ENCODE results near the gene SLC38A1.
A peak's percentile ranks its signal among the peaks of the same experiment; 100 is the strongest.

Gene SLC38A1

DNA sequence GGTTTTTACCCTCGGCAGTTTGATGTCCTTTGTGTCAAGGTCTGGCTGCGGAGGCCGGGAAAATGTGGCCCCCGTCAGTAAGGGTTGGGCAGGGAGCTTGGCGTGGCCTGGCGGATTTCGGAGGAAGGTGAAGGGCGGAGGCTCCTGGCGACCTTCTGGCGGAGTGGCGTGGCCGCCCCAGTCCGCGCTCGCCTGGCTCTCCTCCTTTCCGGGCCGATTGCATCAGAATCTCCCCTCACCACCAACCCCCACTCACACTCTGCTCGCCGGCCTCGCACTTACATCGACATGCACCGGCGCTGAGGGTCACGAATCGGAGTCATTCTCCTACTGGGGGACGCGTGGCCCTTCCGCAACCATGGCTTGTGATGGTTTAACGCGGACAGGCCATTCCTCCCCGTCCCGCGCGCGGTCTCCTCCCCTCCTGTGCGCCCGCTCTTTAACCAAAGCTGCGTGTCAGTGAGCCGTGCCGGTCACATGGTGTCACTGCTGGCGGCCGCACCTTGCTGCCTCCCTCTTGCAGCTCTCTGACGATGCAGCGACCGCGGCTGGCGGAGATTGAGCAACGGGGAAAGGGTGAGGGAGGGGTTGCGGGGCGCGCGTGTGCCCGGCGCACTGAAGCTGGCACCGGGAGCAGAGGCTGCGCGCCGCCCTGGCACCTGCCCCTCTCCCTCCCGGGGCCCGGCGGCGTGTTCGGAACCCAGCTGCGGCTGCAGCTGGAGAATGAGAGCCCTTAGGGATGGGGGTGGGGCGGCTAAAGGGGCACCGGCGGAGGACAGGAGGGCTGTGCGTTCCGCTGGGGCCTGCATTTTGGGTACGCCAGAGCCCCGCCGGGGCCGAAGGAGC lies at the start of gene SLC38A1:
Gene SLC38A1, minus strand, starts transcription at position 461 of the 846 bp plus-strand sequence. CDS start 29,243 bp downstream, outside the sequence.
- DNase-seq (ENCODE audit: low read depth) = peak; percentile 60
- no peak for TF ChIP-seq CTCF (IDR thresholded peaks at IDR 0.05; ENCODE audit: low read depth, low read length, missing control alignments)
- H3K4me3 ChIP-seq (ENCODE audit: low read depth, low read length) = peak within 1 kb of the TSS; percentile 80

DNA sequence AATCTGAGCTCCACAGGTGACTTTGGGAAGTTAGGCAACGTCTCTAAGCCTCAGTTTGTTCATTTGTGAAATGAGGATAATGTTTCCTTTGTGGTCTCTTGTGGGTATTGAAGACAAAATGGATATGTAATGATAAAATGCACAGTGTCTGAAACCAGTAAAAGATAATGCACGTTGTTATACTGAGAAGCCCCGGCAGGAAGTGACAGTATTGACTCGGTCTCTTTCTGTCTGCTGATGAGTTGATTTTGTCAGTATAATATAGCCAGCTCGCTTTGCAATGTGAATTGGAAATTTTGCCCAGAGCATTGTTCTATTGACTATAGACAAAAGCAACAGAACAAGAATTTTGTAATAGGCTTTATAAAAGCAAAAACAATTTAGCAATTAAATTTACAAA lies 49.2 kb upstream of the SLC38A1 start:
- H3K4me3 ChIP-seq (ENCODE audit: low read depth, low read length) = no peak overlapping the region
- no peak for TF ChIP-seq CTCF (IDR thresholded peaks at IDR 0.05; ENCODE audit: low read depth, low read length, missing control alignments)
- DNase-seq (ENCODE audit: low read depth) = no peak

DNA sequence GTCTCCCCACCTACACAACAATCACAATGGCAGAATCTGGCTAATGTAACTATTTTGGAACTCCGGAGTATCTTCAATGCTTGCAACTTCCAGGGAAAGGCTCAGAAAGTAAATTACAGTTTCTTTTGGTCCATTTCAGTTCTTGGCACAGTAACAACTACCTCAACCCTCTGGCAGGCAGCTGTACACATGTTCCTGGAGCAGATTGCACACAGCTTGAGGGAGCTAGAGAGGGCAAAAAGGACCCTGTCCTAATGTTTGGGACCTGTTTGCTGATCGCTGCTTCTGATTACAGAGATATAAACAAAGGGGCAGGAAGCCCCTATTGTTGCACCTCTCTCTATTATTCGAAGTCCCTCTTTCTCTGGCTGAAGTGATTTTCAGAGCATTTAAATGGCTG lies 35.2 kb upstream of the SLC38A1 start:
- TF ChIP-seq CTCF (IDR thresholded peaks at IDR 0.05; ENCODE audit: low read depth, low read length, missing control alignments) = no peak
- DNase-seq (ENCODE audit: low read depth) = no peak
- no peak overlapping the region for H3K4me3 ChIP-seq (ENCODE audit: low read depth, low read length)

- peak; percentile 30 for DNase-seq (ENCODE audit: low read depth)
- H3K4me3 ChIP-seq (ENCODE audit: low read depth, low read length) = no peak overlapping the region
- peak; percentile 78 for TF ChIP-seq CTCF (IDR thresholded peaks at IDR 0.05; ENCODE audit: low read depth, low read length, missing control alignments)
Observed at GRCh38 chr12:46303039-46303666, 34.3 kb upstream of the SLC38A1 start.

DNA sequence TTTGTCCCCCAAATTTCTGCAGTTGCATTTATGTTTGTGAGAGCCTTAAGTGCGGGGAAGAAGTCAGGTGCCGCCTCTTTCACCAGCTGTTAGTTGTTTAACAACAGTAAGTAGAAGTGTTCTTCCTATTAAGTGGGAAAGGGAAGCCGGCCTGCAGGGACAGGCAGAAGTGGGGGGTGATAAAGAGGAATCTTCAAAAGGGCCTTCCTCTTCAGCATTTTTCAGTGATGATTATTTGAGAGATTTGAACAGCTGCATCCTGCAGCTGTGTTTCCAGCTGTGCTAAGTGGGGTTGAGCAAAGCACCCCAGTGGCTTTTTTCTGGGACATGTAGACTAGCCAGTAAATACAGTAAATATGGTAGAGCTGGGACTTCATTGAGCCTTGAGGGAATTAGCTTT lies 32.1 kb upstream of the SLC38A1 start:
- no peak for TF ChIP-seq CTCF (IDR thresholded peaks at IDR 0.05; ENCODE audit: low read depth, low read length, missing control alignments)
- no peak overlapping the region for H3K4me3 ChIP-seq (ENCODE audit: low read depth, low read length)
- no peak for DNase-seq (ENCODE audit: low read depth)

DNA sequence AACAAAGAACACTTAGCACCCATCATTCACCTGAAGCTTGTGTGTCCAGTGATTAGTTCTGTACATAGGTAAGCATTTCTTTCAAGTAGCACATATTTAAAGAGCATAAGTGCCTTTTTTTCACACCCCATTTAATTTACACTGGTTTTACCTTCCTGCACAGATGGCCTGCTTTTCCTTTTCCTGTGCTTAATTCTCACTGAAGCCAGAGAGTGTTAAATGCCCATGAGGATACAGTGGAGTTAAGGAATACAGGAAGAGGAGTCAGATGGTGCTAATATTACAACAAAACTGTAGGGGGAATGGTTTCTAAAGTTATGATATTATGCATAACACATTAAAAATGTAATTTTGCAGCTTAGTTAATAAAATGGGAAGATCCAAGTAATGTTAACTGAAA lies 31.0 kb upstream of the SLC38A1 start:
- TF ChIP-seq CTCF (IDR thresholded peaks at IDR 0.05; ENCODE audit: low read depth, low read length, missing control alignments) = no peak
- no peak for DNase-seq (ENCODE audit: low read depth)
- H3K4me3 ChIP-seq (ENCODE audit: low read depth, low read length) = no peak overlapping the region

Data from GM12864 (cell line).